NOMO-1 treated with dmso at 0.1 percent for 144 hours (cell line): ENCODE results near the gene CNTN2.

Experiments used
- DNase-seq: peaks from one replicate; lab custom pipeline; 2025; ENCODE audit not compliant: unreplicated experiment; lab: John Stamatoyannopoulos, UW

CNTN2 gene

GRCh38 chr1:205042911-205043806, at the start of gene CNTN2:
Gene CNTN2, plus strand, starts transcription at chr1:205043212. Its CDS starts 9,974 bp downstream, at chr1:205053186.
- no peak for DNase-seq

- no peak for DNase-seq
These were observed 48.7 kb upstream of the CNTN2 start for GRCh38 chr1:204994086-204994862.

- no peak for DNase-seq
These were observed 46.0 kb upstream of the CNTN2 start for GRCh38 chr1:204996981-204997380.

DNA sequence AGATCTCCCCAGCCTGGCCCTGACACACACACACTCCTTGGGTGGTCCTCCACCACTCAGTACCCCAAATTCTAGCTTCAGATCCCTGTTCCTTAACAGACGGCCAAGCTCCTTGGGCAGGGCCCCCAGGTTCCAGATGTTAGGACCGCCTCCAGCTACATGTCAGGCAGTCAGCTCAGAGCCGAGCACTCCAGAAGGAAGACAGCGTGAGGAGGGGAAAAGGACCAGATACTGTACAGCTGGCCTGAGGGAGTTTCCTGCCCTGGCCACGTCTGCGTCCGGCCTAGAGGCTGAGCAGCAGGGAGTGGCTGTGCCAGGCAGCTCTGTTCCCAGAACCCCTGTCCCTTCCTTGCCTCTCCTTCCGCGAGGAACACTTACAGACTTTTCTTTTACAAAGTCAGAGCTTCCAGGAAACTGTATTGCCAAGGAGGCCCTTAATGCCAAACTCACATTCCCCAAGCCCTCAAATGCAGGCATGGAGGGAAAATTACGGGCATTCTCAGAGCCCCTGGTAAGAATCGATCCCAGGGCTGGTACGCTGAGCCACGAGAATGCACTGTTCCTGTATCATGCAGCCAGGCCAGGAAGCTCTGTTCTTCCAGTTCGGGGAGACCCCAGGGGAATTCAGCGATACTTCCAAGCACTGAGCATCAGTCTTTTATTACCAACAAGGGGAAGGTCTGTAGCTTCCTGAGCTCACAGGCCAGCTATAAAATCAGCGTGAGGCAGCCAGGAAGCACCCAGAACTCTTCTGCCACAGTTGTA, 45.2 kb upstream of the CNTN2 start:
- DNase-seq = no peak

GRCh38 chr1:205001162-205001561, 41.9 kb upstream of the CNTN2 start:
- DNase-seq = no peak

- DNase-seq = no peak
These were observed 40.3 kb upstream of the CNTN2 start for GRCh38 chr1:205002705-205003104.

- DNase-seq = no peak
These were observed 39.5 kb upstream of the CNTN2 start for GRCh38 chr1:205003358-205004131.

GRCh38 chr1:205004351-205004750, 38.7 kb upstream of the CNTN2 start:
- DNase-seq = no peak

GRCh38 chr1:205008896-205009295, 34.1 kb upstream of the CNTN2 start:
- no peak for DNase-seq

GRCh38 chr1:205009670-205010069, 33.3 kb upstream of the CNTN2 start:
- no peak for DNase-seq

DNA sequence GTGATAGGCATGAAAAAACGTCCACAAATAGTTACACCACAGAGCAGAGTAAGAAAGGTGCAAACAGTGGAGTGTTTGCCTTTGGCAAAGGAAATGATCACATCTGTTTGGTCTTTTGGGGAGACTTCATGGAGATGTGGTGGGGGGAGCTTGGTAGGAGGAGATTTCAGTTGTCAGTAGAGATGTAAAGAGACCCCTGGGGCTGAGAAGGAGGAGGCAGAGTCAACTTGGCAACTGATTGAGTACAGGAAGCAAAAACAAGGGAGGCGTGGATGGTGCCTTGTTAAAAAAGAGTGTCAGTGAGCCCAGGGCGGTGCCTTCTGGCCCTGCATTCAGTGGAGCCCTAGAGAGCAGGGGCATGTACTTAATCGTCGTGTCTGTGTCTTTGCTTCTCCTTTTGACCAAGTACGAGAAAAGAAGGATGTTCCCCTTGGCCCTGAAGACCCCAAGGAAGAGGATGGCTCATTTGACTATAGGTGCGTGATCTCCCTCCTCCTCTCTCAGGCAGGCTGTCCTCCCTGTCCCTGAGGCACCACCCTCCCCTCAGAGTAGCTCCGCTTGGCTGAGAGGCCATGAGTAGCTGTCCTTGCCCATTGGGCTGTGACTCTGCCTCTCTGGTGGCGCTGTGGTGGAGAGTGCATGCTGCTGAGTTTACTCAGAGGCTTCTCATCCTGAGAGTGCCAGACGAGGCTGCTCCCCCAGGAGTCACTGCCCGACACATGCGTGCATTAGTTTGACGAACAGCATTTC, 30.4 kb upstream of the CNTN2 start:
- DNase-seq = no peak

DNA sequence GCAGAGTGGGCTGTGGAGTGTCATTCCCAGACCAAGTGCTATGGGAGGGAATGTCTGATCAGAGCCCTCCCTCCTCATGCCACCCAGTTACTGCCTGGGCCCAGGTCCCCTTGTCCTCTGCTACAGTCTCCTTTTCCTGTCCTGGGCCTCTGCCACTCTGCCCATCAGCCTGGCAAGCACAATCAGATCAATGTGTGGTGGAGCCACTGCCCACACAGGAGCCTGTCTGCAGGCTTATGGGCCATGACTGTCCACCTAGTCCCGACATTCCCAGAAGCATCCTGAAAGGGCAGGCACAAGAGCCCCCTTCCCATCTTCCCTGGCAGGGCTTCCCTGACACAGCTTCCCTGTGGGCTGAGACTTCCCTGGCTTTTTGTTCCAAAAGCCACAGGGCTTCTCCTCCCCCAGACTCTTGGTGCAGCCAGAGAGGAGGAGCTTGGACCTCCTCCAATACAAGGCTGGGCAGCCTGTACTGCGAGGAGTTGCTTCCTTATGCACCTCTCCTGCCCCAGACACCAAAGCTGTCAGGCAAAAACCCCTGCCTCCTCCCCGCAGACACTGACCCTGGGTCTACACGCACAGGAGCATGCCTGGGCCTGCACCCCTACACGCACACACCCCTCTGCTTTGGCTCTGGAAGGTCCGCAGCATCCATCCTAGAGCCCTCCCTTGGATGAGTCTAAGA, 29.2 kb upstream of the CNTN2 start:
- DNase-seq = no peak

- no peak for DNase-seq
These were observed 28.2 kb upstream of the CNTN2 start for GRCh38 chr1:205014783-205015182.

GRCh38 chr1:205015241-205015640, 27.8 kb upstream of the CNTN2 start:
- DNase-seq = no peak

- DNase-seq = no peak
These were observed 26.9 kb upstream of the CNTN2 start for GRCh38 chr1:205016075-205016474.

GRCh38 chr1:205016584-205016983, 26.4 kb upstream of the CNTN2 start:
- DNase-seq = no peak

DNA sequence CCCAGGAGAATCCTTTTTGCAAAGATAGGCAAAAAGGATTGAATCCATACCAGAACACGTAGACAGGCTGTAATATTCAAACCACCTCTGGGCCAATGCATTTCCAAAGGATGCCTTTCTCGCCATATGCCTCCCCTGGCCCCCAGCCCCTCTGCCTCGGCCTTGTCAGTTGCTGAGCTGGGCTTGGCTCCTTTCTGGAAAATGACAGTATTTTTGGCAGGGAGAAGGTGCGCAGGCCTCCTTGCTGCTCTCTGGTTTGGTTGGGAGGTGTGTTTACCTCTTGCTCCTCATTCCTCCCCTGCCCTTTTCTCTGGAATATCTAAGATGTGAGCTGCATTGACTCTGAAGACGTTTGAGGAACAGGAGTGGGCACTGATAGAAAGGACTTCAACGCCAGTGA, 26.0 kb upstream of the CNTN2 start:
- DNase-seq = no peak

GRCh38 chr1:205017766-205018165, 25.2 kb upstream of the CNTN2 start:
- no peak for DNase-seq

DNA sequence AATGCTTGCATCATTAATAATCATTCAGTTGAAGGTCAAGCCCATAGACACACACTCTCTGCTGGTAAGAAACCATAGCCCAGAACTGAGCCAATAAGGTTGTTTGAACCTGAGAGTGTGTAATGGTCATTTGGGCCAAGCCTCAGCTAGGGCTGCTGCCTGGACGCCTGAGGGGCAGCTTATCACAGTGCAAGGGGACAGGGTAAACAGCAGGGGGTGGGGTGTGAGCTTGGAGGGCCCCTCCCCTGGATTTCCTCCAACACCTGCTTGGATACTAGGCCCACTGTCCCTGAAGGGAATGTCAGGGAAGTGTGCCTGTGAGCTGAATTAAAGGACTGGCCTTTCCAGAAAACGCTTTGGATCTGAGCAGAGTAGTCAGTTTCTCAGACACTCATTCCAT, 24.6 kb upstream of the CNTN2 start:
- DNase-seq = no peak
